C4-2B (cell line): ENCODE results near the gene ALG12.

Source experiments
- CTCF ChIP-seq: fragments of 450-650 bp; conservative IDR thresholded peaks from 2 replicates; pipeline ENCODE4 v1.5.1; 2017; ENCODE audit warnings: mild to moderate bottlenecking
- ZFX ChIP-seq: fragments of 450-650 bp; IDR thresholded peaks from 2 replicates; pipeline ENCODE4 v1.6.1; 2017

GRCh38 chr22:49866646-49867045 is 51.6 kb downstream of the ALG12 start:
- TF ChIP-seq CTCF (no peak), ZFX (no peak)
